ENCODE measurements around the gene SMIM31.

The SMIM31 gene

DNA sequence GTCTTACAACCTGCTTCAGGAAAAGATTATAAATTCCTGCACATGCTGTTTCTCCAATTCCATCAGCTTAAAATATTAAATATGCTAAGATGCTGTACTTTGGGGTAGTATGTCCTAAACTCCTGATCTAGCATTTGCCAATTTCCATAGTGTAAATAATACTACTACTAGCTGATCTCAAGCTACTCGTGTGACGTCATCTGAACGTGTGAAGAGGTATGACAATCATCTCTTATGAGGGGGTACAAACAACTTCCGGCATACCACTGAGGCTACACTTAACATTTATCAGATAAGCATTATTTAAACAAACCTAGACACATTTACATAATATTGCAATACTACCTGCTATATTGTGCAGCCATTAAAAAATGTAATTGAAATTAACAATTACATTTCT, 70.7 kb downstream of the SMIM31 start:
- TF ChIP-seq CTCF (IDR thresholded peaks at IDR 0.05), result no peak
- Histone ChIP-seq H3K4me3 (no peak overlapping the region), H3K27ac (no peak overlapping the region)
- DNase-seq (ENCODE audit: low spot score), result no peak

DNA sequence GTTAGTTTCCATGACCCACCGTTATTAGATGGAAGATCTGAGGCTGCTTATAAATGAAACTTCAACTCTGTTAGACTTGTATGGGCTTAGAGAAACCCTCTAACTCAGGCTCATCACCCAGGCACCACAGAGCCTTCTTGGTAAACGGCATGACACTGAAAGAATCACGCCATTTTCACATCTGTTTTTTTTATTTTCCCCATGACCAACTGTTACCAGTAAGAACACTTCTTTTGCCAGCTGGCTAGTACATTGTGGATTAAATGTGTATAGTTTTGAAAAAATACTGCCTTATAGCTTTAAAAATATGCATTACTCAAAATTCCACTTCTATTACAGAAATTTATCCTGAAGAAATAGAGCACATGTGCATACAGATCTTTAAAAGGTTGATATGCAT, 75.0 kb downstream of the SMIM31 start:
- Histone ChIP-seq H3K4me3 (no peak overlapping the region), H3K27ac (no peak overlapping the region)
- no peak for TF ChIP-seq CTCF (IDR thresholded peaks at IDR 0.05)
- no peak for DNase-seq (ENCODE audit: low spot score)

- no peak for TF ChIP-seq CTCF (IDR thresholded peaks at IDR 0.05)
- Histone ChIP-seq H3K27ac (no peak overlapping the region), H3K4me3 (no peak overlapping the region)
- DNase-seq (ENCODE audit: low spot score), result no peak
Measured at GRCh38 chr4:164846566-164846965, 92.6 kb downstream of the SMIM31 start.

GRCh38 chr4:164847016-164847415, 93.1 kb downstream of the SMIM31 start:
- DNase-seq (ENCODE audit: low spot score), result no peak

DNA sequence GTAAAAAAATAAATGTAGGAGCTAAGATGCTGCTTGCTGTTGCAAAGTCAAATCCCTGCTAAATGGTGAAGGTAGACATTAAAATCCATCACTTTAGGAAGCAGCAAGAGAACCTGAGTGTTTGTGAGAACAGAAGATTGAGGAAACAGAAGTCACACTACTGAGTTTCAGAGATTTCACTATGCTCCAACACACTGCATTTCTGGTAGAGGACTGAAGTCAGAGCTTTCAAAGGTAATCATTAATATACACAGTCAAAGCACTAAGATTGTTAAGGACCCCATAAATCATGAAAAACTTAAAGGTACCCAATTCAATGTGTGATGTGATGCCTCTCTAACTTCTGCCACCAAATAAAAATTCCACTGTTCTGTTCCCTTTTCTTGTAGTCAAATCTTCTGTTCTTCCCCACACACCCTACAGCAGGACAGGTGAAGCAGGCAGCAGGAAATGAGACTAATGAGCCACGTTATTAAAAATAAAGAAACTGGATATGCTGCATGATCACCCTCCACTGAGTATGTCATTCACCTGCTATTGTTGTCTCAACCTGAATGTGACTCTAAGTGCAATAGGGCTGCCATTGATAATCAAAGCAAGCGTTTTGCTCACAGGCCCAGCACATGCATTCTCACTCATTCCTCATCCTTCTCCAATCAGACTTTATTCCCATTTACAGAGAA, 94.2 kb downstream of the SMIM31 start:
- DNase-seq (ENCODE audit: low spot score), result no peak
- no peak for TF ChIP-seq CTCF (IDR thresholded peaks at IDR 0.05)
- no peak overlapping the region for H3K27ac ChIP-seq
- H3K4me3 ChIP-seq, result no peak overlapping the region

More at GRCh38 chr4:164847016-164847415, 93.1 kb downstream of the SMIM31 start:
- Histone ChIP-seq H3K4me3 (no peak overlapping the region), H3K27ac (no peak overlapping the region)
- TF ChIP-seq CTCF (IDR thresholded peaks at IDR 0.05), result no peak

Measured in coronary artery (tissue), 2 donors.